HG03521 (cell line): ENCODE measurements around the gene JAKMIP1.
"Not testable (repeated sequence)": the region's sequence is repeated elsewhere in the genome, so short reads cannot be mapped to it uniquely, and the experiment has no call there.

Source experiments
- ATAC-seq: cut with Tn5 transposase; IDR thresholded peaks from one replicate; pipeline ENCODE4 v1.9.1; 2021; ENCODE audit warnings: mild to moderate bottlenecking, moderate library complexity; ENCODE audit not compliant: unreplicated experiment

JAKMIP1 gene

DNA sequence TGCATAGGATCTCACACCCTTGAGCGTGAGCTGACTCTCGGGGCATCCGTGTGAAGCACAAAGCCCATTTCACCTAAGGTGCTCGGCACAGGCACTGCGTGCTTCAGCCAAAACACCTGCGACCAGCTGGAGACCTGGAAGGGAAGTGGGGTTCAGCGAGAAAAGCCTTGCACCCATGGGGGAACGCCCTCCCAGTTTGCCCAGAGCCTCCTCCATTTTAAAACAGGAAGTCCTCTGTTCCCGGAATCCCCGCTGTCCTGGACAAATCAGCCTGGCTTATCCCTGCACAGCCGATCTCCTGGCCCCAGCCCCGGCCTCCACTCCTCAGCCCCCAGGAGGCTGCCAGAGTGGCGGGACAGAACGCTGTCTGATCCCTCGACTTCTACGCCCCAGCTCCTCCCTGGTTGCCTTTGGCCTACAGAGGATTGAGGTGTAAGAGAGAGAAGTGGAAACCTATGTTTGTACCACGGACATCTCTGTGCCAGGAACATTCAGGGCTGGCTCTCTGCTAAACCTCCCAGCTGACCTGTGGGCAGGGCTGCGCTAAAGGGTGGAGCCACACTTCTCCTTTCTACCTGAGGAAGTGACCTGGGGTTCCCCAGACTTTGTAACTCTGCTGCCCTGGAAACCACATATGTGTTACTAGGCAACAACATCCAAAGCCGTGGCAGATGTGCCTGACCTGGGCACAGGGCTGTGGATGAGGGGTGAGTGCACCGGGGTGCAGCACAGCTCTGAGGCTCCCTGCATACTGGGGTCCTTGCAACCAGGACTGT lies 178.3 kb downstream of the JAKMIP1 start:
- ATAC-seq, result no peak

DNA sequence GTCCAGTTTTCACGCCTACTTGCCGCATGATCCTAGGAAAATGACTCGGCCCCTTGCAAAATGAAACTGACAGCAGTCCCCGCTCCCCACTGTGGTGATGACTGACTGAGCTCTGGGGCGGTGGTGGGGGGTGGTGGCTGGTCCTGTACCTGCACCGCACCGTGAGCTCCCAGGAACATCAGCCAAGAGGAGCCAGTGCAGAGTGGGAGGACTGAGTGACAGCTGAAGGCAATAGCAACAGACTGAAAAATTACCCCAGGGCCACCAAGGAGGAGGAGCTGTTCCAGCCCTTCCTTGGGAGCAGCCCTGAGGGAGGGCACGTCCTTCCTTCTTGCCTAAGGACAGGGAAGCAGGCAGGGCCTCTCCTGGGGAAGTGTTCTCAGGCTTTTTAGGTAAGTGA lies 179.7 kb downstream of the JAKMIP1 start:
- no peak for ATAC-seq

DNA sequence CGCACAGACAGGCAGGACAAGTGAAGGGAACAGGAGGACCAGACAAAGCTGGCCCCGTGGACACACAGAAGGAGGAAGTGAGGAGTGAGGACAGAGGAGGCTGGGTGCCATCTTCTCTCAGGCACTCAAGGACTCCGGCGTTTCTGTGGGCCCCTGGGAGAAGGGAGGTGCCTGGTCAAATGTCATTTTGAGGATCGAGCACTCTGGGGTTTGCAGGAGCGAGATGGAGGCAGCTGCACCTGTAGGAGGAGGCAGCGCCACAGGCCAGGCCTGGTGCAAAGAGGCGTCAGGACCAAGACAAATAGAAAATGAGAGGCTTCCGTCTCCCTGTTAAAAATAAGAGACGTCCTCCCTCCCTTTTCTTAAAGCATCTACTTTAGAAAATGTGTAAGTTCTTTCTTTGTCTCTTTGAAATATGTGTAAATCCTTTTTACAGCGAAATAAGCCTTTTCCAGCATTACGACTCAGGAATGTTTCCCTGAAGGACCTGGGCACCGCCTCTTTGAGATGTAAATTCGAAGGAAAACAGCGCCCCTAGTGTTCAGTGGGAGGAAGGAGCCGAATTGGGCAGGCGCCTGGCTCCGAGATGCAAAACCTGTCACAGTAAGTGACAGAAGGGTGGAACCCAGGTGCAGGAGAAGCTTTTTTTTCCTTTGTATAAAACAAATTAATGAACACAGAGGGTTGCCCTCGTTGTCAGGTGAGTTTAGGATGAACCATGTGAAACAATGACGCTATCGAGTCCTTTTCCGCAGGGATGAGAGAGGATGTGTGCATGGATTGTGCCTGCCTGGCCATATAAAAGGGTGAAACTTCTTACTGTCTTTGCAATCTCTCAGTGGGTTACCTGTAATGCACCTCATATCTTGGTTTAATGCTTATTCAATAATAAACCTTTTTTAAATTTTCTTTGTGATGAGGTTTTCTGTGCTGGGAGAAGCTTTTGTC lies 180.8 kb downstream of the JAKMIP1 start:
- ATAC-seq, result no peak

DNA sequence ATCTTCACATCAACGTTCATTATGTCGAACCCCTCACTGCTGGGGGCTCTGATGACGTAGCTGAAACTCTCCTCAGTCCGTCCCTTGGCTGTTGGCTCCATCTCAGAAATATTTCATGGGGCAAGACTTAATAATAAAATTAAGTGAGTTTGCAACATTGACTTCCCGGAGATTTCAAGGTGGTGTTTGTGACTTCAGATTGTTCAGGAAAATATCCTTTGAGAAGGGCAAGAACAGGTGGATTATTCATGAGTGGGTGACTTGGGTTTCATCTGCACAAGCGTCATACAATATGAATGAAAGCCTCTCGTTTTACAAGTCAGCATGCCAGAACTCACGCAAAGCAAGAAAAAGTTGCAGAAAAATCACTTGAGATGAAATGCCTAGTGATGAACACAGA lies 182.0 kb downstream of the JAKMIP1 start, which contains the start of gene C4orf50:
C4orf50 (minus strand) TSS at position 101 of the 400 bp plus-strand sequence.
- no peak for ATAC-seq

DNA sequence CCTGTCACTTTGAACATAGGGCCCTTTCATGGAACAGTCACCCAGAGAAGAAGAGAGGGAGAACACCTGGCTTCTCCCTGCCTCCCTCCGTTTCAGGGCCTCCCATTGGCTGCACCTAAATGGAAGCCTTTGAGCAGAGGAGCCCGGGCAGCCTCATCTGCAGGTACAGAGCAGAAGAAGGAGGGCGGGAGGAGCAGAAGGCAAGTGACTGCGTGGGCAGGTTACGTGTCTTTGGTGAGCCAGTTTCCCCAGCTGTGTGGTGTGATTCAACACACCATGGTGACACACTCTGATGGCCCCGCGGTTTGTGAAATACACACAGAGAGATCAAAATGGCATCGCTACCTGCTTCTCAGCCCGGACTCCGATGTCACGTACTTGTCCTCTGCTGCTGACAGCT lies 182.5 kb downstream of the JAKMIP1 start:
- ATAC-seq, result no peak

DNA sequence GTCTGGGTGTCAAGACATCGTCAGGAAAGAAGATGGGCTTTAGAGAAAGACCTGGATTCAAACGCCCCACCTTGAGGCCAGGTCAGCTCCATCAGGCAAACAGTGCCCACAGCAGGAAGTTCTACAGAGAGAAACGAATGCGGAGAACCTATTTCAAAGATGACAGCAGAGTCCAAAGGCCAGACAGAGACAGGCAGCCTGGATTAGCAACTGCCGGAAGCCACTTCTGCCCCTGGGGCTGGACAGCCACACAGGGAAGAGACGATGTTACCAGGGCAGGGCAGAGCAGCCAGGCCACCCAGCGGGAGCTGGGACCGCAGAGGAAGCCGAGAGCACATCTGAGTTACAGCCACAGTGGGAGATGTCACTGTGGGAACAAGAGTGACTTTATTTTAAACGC lies 183.3 kb downstream of the JAKMIP1 start:
- ATAC-seq, result no peak

DNA sequence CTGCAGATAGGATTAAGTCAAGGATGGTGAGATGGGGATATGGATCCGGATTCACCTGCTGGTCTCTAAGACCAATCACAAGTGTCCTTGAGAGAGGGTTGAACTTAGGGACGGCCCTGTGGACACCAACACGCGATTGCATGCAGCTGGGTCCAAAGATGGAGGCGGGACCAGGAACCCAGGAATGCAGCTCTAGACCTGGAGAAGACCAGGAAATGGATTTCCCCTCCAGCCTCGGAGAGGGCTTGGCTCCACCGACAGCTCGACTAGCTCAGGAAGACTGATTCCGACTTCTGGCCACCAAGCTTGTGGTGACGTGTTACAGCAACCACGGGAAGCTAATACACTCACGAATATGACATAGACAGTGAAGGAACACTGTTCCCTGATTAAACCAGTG lies 186.8 kb downstream of the JAKMIP1 start:
- ATAC-seq, result no peak

DNA sequence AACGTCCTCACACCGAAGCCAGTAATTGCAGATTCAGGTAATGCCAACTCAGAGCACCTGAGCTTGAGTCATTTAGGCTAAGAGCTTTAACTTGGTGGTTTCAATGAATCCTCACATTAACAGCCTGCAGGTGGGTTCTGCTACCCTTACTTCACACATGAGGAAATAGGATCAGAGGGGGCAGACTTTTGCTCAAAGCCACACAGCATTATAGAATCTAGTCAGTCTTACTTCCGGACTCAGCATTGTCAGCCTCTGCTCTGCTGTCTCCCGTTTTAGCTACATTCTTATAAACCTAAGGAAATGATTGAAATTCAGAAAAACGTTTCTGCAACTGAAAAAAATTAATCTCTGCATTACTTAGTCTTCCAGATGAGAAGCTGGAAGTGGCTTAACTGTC lies 188.1 kb downstream of the JAKMIP1 start:
- no peak for ATAC-seq

DNA sequence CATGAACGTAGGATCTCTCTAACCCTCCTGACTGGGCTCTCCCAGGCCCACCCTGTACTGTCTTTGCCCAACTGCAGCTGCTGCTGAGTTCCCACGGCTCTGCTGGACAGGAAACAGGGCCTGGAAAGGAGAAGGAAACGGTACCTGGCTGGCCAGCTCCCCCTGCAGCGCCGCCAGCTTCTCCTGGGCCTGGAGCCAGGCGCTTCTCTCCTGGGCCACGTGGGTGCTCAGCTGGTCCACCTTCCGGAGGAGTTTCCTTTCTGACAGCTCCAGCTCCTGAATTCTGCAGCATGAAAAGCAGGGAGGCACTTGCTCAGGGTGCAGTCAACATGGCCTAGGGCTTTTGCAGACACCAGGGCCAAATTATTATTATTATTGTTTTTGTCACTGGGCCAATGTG lies 188.7 kb downstream of the JAKMIP1 start:
- no peak for ATAC-seq

DNA sequence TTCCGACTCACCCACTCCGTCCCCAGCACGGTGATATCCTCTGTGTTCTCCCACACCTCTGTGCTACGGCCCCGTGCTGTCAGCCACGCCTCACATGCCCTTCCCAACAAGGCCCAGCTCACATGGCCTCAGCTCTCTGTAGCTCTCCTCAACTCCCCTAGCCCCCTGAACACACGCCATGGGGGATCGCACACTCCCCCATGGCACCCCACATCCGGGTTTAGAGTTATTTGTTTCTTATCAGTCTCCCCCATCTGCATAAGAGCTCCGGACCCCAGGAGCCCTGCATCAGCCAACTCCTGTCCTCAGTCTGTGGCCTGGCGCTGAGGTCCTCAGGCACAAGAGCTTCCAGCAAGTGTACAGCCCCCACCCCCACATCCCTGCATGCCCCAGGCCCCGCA lies 189.1 kb downstream of the JAKMIP1 start:
- ATAC-seq, result no peak

DNA sequence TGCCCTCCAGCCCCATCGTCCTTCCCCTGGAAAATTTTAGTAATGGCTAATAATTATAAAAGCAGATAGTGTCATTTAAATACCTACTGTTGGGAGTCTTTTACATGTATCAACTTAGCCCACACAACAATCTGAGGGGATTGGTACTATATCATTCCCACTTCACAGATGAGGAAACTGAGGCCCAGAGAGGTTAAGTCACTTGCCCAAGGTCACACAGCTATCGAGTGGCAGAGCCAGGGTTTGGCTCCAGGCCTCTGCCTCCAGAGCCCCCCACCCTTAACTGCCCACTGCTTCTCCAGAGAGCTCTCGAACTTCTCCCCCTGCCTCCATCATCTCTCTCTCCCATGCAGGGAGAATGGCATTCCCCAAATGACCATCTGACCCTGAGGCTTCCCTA lies 189.6 kb downstream of the JAKMIP1 start:
- no peak for ATAC-seq

DNA sequence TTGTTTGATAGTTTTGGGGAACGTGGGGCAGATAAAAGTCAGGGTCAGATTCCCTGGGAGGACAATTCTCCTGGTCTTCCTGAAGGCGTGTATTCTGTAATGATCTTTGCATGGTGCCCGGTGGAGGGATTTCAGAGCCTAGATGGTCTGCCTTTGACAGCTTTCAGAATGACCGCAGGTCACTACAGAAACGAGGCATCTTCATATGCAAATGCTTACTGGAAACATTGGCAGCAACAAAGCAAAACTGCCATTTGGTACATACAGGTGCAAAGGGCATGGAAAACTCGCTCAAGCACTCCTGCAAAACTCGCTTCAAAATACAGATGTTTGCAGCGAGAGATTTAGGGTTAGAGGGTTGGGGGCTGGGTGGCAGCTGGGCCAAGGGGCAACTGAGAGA lies 190.9 kb downstream of the JAKMIP1 start:
- ATAC-seq, result no peak

DNA sequence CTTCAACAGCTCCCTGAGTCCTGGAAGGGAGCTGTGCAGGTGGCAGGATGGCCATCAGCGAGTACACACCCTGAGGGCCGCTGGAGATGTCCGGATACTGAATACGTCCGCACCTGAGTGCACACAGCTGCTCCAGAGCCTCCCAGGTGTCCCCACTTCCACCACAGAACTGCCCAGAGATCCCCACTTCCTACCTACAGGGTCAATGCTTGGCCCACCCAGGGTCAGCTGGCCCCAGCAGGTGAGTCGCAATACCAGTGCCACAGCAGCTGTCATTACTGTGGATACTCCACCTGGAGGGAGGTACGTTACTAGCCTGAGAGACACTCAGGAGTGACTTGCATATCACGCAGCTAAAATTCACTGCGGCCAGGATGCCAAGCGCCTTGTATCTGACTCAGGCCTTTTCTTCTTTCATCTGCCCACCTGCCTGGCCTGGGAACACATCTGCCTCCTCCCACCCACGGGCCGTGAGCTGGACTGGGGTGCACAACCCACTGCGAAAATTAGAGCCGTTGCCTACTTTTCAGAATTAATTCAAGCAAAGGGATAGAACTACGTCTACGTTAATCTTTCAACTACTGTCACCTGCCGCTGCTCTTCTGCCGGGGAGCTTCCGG lies 191.5 kb downstream of the JAKMIP1 start:
- ATAC-seq, result no peak

DNA sequence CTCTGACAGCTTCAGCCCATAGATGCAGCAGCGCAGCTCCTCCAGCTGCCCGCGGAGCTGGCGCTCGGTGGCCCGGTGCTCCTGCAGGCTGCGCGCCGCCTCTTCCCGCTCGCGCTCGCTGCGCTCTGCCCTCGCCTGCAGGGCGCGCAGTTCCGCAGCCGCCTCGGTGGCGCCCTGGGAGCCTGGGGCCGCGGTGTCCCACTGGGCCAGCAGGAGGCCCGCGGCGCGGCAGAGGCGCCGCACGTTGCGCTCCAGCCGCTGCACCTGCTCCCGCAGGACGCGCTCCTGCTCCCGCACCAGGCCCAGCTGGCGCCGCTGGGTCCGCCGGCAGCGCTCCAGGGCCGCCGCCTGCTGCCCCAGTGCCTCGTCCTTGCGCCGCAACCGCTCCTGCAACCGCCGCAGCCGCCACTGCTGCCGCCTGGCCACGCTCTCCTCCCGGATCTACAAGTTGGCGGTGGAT lies 192.2 kb downstream of the JAKMIP1 start:
- no peak for ATAC-seq

DNA sequence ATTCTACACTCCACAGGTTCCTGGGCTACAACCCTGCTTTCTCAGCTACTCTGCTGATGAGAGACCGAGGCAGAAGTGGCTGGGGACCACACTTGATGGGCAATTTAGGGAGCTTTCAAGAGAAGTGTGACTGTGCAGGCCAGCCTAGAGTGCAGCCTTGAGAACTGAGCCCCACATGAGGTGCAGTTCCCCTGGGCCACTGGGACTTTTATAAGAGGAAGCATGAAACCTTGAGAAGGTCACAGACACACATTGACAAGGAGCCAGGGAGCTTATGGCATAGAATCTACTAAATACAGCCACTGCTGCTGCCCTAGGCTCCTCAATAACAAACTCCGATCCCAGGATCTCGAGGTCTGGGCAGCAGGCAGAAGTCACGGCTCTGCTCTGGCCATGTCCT lies 195.2 kb downstream of the JAKMIP1 start:
- ATAC-seq, result no peak

DNA sequence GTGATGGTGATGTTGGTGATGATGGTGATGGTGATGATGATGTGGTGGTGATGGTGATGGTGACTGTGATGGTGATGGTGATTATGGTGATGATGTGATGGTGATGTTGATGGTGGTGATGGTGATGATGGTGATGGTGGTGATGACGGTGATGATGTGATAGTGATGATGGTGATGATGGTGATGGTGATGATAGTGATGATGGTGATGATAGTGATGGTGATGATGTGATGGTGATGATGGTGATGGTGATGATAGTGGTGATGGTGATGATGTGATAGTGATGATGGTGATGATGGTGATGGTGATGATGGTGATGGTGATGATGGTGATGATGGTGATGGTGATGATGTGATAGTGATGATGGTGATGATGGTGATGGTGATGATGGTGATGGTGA lies 196.9 kb downstream of the JAKMIP1 start:
- ATAC-seq, result not testable (repeated sequence)

DNA sequence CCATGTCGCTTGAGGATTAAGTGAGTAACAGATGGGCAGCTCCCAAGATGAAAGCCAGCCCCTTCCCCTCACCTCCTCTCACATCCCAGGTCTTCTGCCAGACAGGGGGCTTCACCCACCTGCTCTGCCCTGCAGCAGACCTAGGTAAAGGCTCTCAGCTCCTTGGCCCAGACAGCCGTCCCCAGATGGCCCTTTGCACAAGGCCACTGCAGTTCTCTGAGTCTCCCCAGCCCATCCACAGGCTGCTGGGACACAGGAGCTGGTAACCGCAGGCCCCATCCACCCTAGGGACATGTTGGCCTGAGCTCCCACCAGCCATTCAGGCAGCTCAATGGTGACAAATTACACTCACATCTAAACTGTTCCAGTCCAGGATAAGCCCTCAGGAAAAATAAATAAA lies 197.4 kb downstream of the JAKMIP1 start:
- ATAC-seq, result no peak

DNA sequence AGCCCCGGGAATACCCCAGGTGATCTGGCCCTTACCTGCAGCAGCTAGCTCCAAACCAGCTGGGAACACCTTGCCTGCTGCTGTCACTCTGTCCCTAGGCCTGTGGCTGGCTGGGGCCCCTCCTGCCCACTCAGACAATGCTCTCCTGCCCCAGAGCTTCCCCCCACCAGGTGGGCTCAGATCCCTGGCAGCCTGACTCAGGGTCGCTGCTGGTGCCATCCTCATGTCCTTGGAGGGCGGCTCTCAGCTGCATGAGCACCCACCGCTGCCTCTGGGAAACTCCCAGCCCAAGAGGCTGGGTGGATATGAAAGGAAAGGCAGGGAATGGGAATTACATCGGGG lies 197.9 kb downstream of the JAKMIP1 start:
- no peak for ATAC-seq

DNA sequence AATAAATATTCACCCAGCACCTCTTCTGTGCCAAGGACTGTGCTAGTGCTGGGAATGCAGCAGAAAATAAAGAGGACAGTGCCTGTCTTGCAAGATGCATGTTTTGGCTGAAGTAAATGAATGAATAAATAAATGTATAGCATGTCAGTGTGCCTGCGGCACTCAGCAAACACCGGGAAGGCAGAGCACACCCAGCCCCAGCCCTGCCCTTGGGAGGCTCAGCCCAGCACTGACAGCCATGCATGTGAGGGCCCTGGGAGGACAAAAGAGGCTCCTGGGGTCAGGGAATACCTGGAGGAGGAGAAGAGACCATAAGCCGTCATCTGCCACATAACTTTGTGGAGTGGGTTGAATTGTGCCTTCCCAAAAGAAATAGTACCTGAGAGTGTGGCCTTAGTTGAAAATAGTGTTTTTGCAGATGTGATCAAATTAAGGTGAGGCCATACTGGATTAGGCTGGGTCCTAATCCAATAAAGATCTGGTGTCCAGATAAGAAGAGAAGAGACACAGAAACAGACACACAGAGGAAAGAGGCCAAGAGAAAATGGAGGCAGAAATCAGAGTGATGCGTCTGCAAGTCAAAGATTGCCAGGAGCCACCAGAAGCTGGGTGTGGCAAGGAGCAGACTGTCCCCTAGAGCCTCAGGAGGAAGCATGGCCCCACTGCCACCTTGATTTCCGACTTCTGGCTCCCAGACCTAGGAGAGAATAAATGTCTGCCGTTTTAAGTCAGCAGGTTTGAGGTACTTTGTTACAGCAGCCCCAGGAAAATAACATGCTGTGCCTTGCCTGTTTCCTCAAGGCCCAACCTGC lies 198.5 kb downstream of the JAKMIP1 start:
- no peak for ATAC-seq

DNA sequence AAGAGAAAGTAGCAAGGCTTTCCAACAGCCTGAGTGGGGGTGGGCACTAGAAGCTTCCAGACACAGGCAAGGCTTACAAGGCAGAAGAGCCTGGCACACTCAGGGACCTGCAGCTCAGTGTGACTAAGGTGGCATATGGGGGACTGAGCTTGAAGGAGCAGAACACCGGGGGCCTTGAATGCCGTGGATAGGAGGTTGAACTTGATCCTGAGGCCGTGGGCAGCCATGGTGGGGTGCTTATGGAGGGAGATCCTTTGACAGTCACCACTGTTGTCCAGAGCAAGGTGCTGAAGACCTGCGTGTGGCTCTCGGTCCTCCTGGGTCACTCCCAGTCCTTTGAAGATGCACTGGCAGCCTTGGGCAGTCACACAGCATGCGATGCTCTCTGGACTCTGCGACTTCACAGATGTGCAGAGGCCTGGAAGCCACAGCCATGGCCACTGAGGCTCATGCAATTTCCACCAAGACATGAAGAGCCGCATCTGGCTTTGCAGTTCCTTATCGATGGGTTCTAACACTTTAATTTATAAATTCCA lies 200.5 kb downstream of the JAKMIP1 start:
- ATAC-seq, result no peak
